Fibroblast of skin of back (primary cell): ENCODE data around the gene ZBTB46.
"Not testable (repeated sequence)": the region's sequence is repeated elsewhere in the genome, so short reads cannot be mapped to it uniquely, and the experiment has no call there.

Experiments used
- DNase-seq: peaks from one replicate; pipeline ENCODE4 v3.0.0-alpha.2; 2013

Gene ZBTB46

GRCh38 chr20:63787302-63787701 lies 43.8 kb downstream of the ZBTB46 start:
- DNase-seq: no peak

- no peak for DNase-seq
Measured at GRCh38 chr20:63785691-63786131, 45.4 kb downstream of the ZBTB46 start.

DNA sequence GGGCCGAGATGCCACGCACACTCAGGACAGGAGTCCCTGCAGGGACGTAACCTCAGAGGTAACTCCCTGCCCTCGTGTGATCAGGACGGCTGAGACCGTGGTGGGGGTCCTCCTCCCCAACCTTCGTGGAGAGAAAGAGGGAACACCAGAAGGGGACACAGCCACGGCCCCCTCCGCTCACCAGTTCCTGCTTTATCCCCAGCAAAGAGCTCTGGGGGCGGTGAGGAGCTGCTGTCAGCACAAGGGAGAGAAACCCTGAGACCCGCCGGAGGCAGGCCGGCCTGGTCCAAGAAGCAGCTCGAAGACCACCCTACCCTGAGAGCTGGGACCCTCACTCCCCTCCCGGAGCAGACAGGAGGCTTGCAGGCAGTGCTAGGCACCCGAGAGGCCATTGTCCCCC lies 47.1 kb downstream of the ZBTB46 start:
- DNase-seq: no peak

DNA sequence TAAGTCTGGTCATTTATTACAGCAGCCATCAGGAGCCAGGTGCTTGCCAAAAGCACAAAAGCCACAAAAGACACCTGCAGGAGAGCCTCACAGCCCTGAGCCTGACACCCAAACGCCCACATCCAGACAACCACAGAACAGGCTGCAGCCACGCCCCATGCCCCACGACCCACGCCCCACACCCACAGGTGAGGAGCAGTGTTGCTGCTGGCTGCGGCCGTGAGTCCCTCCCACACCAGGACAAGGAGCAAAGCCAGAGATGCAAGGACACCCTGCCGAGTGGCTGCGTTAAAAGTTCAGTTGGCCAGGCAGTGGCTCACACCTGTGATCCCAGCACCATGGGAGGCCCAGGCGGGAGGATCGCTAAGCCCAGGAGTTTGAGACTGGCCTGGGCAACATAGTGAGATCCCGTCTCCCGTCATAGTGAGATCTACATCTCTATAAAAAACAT lies 48.5 kb downstream of the ZBTB46 start:
- DNase-seq: no peak

DNA sequence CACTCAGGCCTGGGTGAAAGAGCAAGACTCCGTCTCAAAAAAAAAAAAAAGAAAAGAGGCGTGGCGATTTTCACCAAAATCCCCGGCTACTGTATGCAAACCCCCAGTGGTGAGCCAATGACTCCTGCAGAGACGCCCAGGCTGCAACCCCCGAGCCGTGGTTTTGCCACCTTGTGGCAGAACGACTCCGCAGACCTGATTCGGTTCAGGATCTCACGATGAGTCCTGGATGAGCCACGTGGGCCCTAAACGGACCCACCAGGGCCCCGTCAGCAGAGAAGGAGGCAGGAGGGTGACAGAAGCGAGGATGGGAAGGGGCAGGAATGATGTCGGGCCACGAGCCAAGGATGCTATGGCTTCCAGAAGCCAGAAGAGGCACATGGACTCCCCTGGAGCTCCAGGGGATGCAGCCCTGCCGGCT lies 49.0 kb downstream of the ZBTB46 start:
- no peak for DNase-seq

- DNase-seq: no peak
Measured at GRCh38 chr20:63781181-63781580, 49.9 kb downstream of the ZBTB46 start.

DNA sequence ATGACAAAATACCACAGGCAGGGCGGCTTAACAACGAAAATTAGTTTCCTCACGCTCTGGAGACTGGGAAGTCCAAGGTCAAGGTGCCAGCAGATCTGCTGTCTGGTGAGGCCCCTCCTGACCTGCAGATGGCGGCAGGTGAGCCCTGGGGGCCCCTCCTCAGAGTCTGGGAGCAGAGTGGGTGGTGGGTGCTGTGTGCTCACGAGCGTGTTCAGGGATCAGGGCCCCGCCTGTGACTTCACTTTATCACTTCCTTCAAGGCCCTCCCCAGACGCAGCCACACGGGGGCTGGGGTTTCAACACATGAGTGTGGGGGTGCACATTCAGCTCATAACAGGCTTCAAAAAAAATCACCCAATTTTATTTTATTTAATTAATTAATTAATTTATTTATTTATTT lies 52.2 kb downstream of the ZBTB46 start:
- DNase-seq: no peak

- DNase-seq: no peak
Measured at GRCh38 chr20:63778034-63778752, 52.9 kb downstream of the ZBTB46 start.

GRCh38 chr20:63777614-63778013 lies 53.5 kb downstream of the ZBTB46 start:
- DNase-seq: no peak

DNA sequence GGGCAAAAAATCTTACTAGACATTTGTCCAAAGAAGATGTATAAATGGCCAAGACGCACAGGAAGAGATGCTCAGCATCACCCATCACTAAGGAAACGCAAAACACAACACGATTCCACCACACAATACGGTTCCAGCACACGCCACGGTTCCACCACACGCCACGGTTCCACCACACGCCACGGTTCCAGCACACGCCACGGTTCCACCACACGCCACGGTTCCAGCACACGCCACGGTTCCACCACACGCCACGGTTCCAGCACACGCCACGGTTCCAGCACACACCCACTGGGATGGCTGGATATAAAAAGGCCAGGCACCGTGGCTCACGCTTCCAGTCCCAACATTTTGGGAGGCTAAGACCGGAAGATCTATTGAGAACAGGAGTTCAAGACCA lies 54.2 kb downstream of the ZBTB46 start:
- DNase-seq: not testable (repeated sequence)

DNA sequence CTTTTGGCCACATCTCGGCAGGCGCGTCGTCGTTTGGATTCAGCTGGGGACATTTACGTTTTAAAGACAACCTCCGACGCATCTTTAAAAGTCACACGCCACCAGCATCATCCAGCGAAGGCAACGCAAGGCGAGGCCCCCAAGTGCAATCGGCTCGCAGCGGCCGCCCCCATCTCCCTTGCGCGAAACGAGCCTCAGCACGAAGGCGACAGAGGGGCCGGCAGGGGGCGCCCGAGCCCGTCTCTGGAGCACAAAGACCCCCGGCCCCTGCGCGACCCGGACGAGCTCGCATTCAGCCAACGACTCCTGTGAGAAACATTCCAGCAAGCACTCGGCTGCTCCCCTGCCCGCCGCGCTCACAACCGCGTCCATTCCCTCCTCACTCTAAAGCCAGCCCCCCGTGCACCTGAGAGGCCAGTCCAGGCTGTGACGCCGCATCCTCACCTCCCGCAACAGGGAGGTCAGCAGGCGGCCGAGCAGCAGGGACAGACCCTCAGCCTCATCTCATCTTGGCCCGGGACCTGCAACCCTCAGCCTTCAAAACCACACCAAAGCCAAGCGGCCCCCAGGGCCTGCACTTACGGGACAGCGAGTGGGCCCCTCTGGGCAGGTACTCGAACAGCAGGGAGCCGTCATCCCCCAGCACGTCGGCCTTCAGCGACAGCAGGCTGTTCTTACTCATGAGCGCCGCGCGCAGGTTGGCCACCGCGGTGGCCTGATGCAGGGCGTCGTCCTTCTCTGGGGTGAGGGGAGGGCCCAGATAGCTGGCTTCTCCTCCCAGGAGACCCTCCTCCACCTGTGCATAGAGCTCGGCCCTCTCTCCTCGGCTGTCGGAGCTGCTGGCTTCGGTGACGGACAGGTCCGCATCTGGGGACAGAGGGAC lies 55.7 kb downstream of the ZBTB46 start:
- peak; percentile 39 for DNase-seq

DNA sequence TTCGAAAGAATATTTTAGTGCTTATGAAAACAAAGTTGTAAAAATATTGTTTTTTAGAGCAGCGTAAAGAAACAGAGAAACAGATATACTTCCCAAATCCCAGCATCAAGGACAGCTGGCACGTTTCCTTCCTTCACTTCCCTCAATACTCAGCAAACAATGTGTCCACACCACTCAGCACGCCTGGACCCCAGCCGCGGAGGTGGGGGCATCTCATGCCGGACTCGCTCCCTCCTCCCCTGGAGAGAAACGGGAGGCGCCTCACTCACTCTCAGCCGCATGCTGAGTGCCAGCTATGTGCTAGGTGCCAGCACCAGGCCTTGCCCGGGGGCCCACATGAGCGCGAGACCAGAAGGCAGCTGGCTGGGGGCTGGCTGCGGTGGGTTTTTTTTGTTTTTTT lies 56.8 kb downstream of the ZBTB46 start:
- no peak for DNase-seq

DNA sequence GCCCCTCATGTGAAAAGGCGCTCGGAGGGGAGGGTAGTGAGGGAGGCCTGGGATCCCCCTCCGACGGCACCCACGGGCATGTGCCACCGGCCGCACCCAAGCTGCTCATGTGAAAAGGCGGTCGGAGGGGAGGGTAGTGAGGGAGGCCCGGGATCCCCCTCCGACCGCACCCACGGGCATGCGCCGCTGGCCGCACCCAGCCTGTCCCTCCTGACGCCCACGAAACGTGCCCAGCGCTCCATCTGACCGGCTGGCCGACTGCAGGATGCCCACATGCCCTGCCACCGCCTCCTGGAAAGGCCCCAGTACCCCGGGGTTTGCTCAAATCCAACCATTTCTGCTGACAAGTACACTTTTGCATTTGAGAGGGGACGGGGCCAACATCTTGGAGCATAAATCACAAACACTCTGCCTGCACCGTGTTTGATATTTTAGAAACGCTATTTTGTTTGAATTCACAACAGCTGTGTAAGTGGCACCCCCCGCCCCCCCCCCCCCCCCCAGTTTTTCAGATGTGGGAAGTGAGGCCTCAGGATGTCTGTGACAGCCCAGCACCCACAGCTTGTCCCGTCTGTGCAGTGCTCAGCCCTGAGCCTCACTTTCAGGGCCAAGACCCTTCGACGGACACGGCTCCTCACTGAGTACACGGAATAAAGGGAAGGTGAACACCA lies 57.4 kb downstream of the ZBTB46 start:
- no peak for DNase-seq

DNA sequence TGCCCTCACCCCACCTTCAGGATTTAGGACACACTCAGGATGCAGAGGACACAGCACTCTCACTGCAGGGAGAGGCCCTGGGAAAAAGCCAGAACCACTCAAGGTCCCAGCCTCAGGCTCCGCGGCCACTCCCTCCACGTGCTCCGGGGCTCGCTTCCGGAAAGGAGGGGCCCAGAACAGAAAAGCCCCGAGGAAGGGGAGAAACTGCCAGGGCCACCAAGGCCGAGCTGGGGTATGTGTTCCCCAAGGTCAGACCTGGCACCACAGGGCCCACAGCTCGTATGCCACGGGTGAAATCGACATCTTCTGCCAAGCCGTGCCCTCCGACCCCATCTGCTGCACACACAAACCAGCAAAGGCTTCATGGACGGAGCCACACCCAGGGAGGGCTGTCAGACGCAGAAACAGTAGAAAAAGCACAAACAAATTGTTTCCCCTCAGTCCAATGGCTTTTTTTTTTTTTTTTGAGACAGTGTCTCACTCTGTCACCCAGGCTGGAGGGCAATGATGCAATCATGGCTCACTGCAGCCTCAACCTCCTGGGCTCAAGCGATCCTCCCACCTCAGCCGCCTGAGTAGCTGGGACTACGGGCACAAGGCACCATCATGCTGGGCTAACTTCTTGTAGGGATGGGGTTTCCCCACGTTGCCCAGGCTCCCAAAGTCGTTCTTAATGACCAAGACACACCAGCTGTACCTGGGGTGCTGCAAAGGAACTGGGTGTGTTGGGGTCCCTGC lies 58.1 kb downstream of the ZBTB46 start:
- peak; percentile 9 for DNase-seq

- no peak for DNase-seq
Measured at GRCh38 chr20:63771046-63771707, 59.9 kb downstream of the ZBTB46 start.

GRCh38 chr20:63769891-63770474 lies 61.1 kb downstream of the ZBTB46 start:
- no peak for DNase-seq

DNA sequence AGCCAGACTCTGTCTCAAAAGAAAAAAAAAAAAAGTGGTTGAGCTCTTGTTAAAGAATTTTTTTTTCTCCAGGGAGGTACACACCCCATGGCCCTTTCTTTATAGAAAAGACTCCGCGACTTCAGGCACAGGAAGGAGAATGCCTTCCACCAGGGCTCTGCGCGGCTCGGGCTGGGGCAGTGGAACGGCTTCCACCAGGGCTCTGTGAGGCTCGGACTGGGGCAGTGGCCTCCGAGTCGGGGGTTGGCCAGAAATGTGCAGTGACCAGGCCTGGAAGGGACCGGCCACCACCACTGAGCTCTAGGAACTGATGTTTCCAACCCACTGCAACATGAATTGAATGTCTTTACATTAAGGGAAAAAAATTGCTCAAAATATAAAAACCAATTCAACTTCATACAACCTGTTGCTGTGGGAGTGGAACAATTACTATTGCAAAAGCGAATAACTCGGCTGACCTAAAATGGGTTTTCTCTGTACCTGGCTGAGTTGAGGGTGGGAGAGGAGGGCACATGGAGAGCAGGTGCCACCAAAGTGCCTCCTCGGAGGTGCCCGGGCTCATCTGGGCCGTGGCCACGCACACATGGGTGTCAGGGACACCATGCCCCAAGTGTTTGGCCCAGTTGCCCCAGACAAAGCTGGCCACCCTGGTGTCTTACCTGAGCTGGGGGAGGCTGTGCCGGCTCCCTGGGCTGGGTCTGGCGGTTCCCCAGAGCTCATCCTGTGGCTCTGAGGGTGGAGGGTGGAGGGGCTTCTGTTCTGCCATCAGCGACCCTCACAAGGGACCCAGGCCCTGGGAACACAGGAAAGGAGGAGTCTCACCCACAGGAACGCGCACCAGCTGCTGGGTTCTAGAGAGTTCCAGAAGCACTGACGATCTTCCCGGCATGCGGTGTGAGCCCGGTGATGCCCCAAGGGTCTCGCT lies 62.2 kb downstream of the ZBTB46 start:
- no peak for DNase-seq

DNA sequence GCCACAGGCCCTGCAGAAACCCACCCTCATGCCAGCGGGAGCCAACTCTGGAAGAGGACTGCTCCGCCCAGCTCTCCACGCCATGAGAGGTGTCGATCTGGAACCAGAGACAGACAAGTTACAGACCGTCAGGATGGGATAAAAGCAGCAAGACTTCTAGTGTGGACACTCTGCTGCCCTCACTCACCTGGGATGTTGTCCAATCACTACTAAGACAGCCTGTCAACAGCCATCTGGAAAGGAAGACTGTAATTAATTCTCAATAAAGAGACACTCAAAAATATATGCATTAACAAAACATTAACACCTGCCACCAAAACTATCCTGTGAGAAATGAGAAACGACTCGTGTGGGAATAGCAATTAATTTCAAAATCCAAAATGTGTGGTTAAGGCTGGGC lies 63.2 kb downstream of the ZBTB46 start:
- DNase-seq: no peak

GRCh38 chr20:63767456-63767855 lies 63.6 kb downstream of the ZBTB46 start:
- no peak for DNase-seq

DNA sequence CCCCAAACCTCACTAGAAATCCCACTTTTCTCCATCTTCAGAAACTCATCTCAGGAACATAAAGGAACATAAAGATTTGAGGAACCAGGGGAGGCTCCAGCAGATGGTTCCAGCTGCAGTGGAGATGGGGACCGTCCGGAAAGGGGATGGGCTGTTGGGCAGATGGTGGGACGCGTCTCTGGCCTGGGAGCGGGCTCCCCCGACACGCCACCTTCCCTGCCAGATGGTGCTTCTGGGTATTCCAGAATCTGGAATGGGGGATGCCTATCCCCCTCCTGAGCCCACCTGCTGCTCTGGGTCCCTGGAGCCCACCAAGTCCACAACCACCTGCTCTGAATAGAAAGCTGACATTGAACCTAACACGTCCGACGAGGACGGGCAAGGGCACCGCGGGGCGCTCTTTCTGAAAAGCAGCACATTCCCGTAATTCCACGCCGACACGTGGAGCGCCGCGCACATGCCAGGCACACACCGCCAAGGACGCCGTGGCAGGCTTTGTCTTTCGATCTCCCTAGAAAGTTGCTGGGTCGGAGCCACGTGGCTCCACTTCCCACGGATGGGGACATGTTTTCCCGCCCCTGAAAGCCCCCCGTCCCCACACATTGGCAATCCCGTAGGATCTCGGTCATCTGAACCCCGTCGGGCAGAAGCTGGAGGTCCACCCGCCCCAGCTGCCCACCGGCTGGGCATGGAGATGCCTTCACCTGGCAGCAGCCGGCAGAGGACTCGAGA lies 64.2 kb downstream of the ZBTB46 start:
- no peak for DNase-seq
